ENCODE data around the gene MAML3. TPM values are rescaled to one million over a fixed set of nuclear protein-coding genes. Genes with fewer than 3 reads are reported as not detected.

MAML3 gene
- total and polyA plus RNA-seq, 2 of the 13 experiments (the other 11 are each of a cell fraction or from before 2014, with no cell fraction given): 0.05 to 0.13 TPM

- DNase-seq (ENCODE audit: low spot score) (no peak), ATAC-seq (no peak), FAIRE-seq (no peak)
- 56% methylated on average over 8 of the region's 8 CpGs for WGBS (ENCODE audit: low lambda C conversion rate)
- Histone ChIP-seq H3K79me2 (ENCODE audit: insufficient read depth, low read length) (no peaks in the 10 kb centered on the region), H3K9me3 (ENCODE audit: low read length) (no peaks in the 10 kb centered on the region), H3K4me2 (ENCODE audit: low read depth, low read length) (no peak overlapping the region), H3K27ac (ENCODE audit: extremely low read length, insufficient read depth, low read length) (no peak overlapping the region), H2AFZ (ENCODE audit: low read length) (no peak overlapping the region), H4K20me1 (ENCODE audit: insufficient read depth, low read length) (no peaks in the 10 kb centered on the region), H3K9ac (ENCODE audit: insufficient read depth, low read depth, low read length) (no peak overlapping the region), H3K27me3 (ENCODE audit: control insufficient read depth in 1 of 2, insufficient read depth in 2 of 2, low read length in 2 of 2) (peaks cover 0 to 6% of the 10 kb centered on the region in 2 experiments; a peak in 1 of 5 replicates), H3K36me3 (replicated peaks in 1 of 2; ENCODE audit: control insufficient read depth in 1 of 2, insufficient read depth in 2 of 2, low read length in 2 of 2) (no peaks in the 10 kb centered on the region), H3K4me1 (ENCODE audit: insufficient read depth, low read length) (no peaks in the 10 kb centered on the region), H3K4me3 (replicated peaks in 1 of 3; ENCODE audit: insufficient read depth in 1 of 3, low read depth in 2 of 3, low read length in 3 of 3) (no peak overlapping the region)
- TF ChIP-seq IKZF5 (CRISPR knock-in tag; IDR thresholded peaks at IDR 0.05): no peak
- no peak for TF ChIP-seq RFX5 (IDR thresholded peaks at IDR 0.05; ENCODE audit: low read depth, low read length)
- no peak for TF ChIP-seq ZMYM2 (CRISPR knock-in tag; IDR thresholded peaks at IDR 0.05)
- TF ChIP-seq EEA1 (CRISPR knock-in tag; IDR thresholded peaks at IDR 0.05; ENCODE audit: borderline replicate concordance): no peak
- TF ChIP-seq DNMT1 (CRISPR knock-in tag; IDR thresholded peaks at IDR 0.05): no peak
- TF ChIP-seq SP5 (CRISPR knock-in tag; IDR thresholded peaks at IDR 0.05; ENCODE audit: borderline replicate concordance, low read depth): no peak
- no peak for TF ChIP-seq ZNF720 (CRISPR knock-in tag; IDR thresholded peaks at IDR 0.05)
- TF ChIP-seq DMAP1 (CRISPR knock-in tag; IDR thresholded peaks at IDR 0.05): no peak
- TF ChIP-seq TCF7 (IDR thresholded peaks at IDR 0.05; ENCODE audit: low read depth): no peak
- no peak for TF ChIP-seq FOXK1 (CRISPR knock-in tag; IDR thresholded peaks at IDR 0.05; ENCODE audit: borderline replicate concordance, low read depth)
- CTCF ChIA-PET (ENCODE audit: low intra/inter-chr PET ratio, low total read pairs): no interaction called here
- POLR2A ChIA-PET: no interaction called here
- BruUV-seq (replicated peaks): no TSS peak
- in situ Hi-C loops (cut with HindIII; ENCODE audit: extremely low pct_ligation_motif_present, low pct_unique_long_range_greater_than_20kb) (no loop called here), intact Hi-C loops (cut with micrococcal nuclease; ENCODE audit: unreplicated experiment) (no loop called here)
Observed at GRCh38 chr4:140186082-140186438, 32.1 kb upstream of the MAML3 start.

Measured in HepG2 (cell line).